Measurements from ENCODE around the gene VWCE.

VWCE gene

GRCh38 chr11:61295596-61295926 lies 445 bp upstream of the VWCE start (continued):
- no peak for TF ChIP-seq POU6F1 (CRISPR knock-in tag; IDR thresholded peaks at IDR 0.05; ENCODE audit: borderline replicate concordance, low read depth)
- TF ChIP-seq CSDC2 (CRISPR knock-in tag; IDR thresholded peaks at IDR 0.05), result no peak
- no peak for TF ChIP-seq TOX (CRISPR knock-in tag; IDR thresholded peaks at IDR 0.05; ENCODE audit: borderline replicate concordance)
- TF ChIP-seq PATZ1 (CRISPR knock-in tag; IDR thresholded peaks at IDR 0.05; ENCODE audit: borderline replicate concordance), result no peak

- peak; percentile 71 for ATAC-seq
- no peak for TF ChIP-seq ESRRG (CRISPR knock-in tag; IDR thresholded peaks at IDR 0.05)
- no peak for TF ChIP-seq ZNF8 (CRISPR knock-in tag; IDR thresholded peaks at IDR 0.05)
- no peak for TF ChIP-seq ISL1 (CRISPR knock-in tag; IDR thresholded peaks at IDR 0.05)
- no peak for TF ChIP-seq ZFP30 (CRISPR knock-in tag; IDR thresholded peaks at IDR 0.05)
- TF ChIP-seq POU6F1 (CRISPR knock-in tag; IDR thresholded peaks at IDR 0.05; ENCODE audit: borderline replicate concordance, low read depth), result no peak
- no peak for TF ChIP-seq GLIS3 (CRISPR knock-in tag; IDR thresholded peaks at IDR 0.05)
- TF ChIP-seq PPARA (CRISPR knock-in tag; IDR thresholded peaks at IDR 0.05; ENCODE audit: borderline replicate concordance), result no peak
- TF ChIP-seq BACH2 (CRISPR knock-in tag; IDR thresholded peaks at IDR 0.05; ENCODE audit: borderline replicate concordance), result no peak
- TF ChIP-seq CREB5 (CRISPR knock-in tag; IDR thresholded peaks at IDR 0.05; ENCODE audit: low read depth), result no peak
- TF ChIP-seq ZNF70 (CRISPR knock-in tag; IDR thresholded peaks at IDR 0.05), result no peak
- no peak for TF ChIP-seq TCF4 (CRISPR knock-in tag; IDR thresholded peaks at IDR 0.05; ENCODE audit: borderline replicate concordance)
- no peak for TF ChIP-seq RARB (CRISPR knock-in tag; IDR thresholded peaks at IDR 0.05)
- no peak for TF ChIP-seq ARNTL (CRISPR knock-in tag; IDR thresholded peaks at IDR 0.05; ENCODE audit: borderline replicate concordance, low read depth)
- TF ChIP-seq ZFP3 (CRISPR knock-in tag; IDR thresholded peaks at IDR 0.05), result no peak
- TF ChIP-seq TSHZ2 (CRISPR knock-in tag; IDR thresholded peaks at IDR 0.05), result no peak
Measured at GRCh38 chr11:61293867-61294716, 1.0 kb downstream of the VWCE start.

- TF ChIP-seq RARB (CRISPR knock-in tag; IDR thresholded peaks at IDR 0.05), result no peak
- TF ChIP-seq TCF4 (CRISPR knock-in tag; IDR thresholded peaks at IDR 0.05; ENCODE audit: borderline replicate concordance), result no peak
- no peak for TF ChIP-seq PATZ1 (CRISPR knock-in tag; IDR thresholded peaks at IDR 0.05; ENCODE audit: borderline replicate concordance)
- no peak for TF ChIP-seq TSHZ2 (CRISPR knock-in tag; IDR thresholded peaks at IDR 0.05)
- TF ChIP-seq ESRRG (CRISPR knock-in tag; IDR thresholded peaks at IDR 0.05), result no peak
- TF ChIP-seq ZNF8 (CRISPR knock-in tag; IDR thresholded peaks at IDR 0.05), result no peak
- no peak for TF ChIP-seq ARNTL (CRISPR knock-in tag; IDR thresholded peaks at IDR 0.05; ENCODE audit: borderline replicate concordance, low read depth)
- no peak for TF ChIP-seq ISL1 (CRISPR knock-in tag; IDR thresholded peaks at IDR 0.05)
- no peak for TF ChIP-seq PPARA (CRISPR knock-in tag; IDR thresholded peaks at IDR 0.05; ENCODE audit: borderline replicate concordance)
- no peak for ATAC-seq
Measured at GRCh38 chr11:61292356-61292755, 2.8 kb downstream of the VWCE start.
